GM10248 (cell line): ENCODE results near the gene TSPAN2.

Experiments
- CTCF ChIA-PET: fragments of 300-600 bp; sonication (Branson Sonifier 250); formaldehyde crosslinking; extraction: SDS; loops from one replicate; lab custom pipeline; 2021; ENCODE audit warnings: antibody characterized with exemption; lab: Yijun Ruan, JAX
- POLR2A ChIA-PET: fragments of 350-650 bp; sonication (Branson Sonifier 250); formaldehyde crosslinking; extraction: SDS; loops from one replicate; lab custom pipeline; 2020; ENCODE audit warnings: antibody characterized with exemption; lab: Yijun Ruan, JAX
- DNase-seq: peaks from one replicate; pipeline ENCODE4 v3.0.0; 2012; ENCODE audit errors: extremely low spot score
- CTCF ChIP-seq: IDR thresholded peaks from 2 replicates; pipeline ENCODE4 v1.5.1; 2012; ENCODE audit warnings: mild to moderate bottlenecking, low read depth; ENCODE audit errors: extremely low read depth, missing control alignments, control extremely low read depth

Gene TSPAN2

GRCh38 chr1:115068826-115069585 lies 20.3 kb downstream of the TSPAN2 start:
- TF ChIP-seq CTCF = no peak
- ChIA-PET POLR2A (no interaction called here), CTCF (no interaction called here)
- no peak for DNase-seq

- TF ChIP-seq CTCF = no peak
- CTCF ChIA-PET = interaction anchor here (1.0 to 2.3 kb wide), 4 partner anchors 10 to 45 kb away, joined by 4 to 8 read pairs (median 4); no protein-coding TSS in a partner anchor
- no peak for DNase-seq
- POLR2A ChIA-PET = no interaction called here
Observed at GRCh38 chr1:115067161-115067859, 22.0 kb downstream of the TSPAN2 start.

- TF ChIP-seq CTCF = no peak
- CTCF ChIA-PET = interaction anchor here (1.7 to 3.0 kb wide), 2 partner anchors 12 to 21 kb away, joined by 4 to 24 read pairs; no protein-coding TSS in a partner anchor
- POLR2A ChIA-PET = no interaction called here
- DNase-seq = no peak
Observed at GRCh38 chr1:115065021-115065420, 24.3 kb downstream of the TSPAN2 start.

- ChIA-PET CTCF (interaction anchor here (1.7 to 3.0 kb wide), 2 partner anchors 11 to 21 kb away, joined by 4 to 24 read pairs; no protein-coding TSS in a partner anchor), POLR2A (no interaction called here)
- DNase-seq = no peak
- no peak for TF ChIP-seq CTCF
Observed at GRCh38 chr1:115064461-115064860, 24.8 kb downstream of the TSPAN2 start.

- ChIA-PET POLR2A (no interaction called here), CTCF (interaction anchor here (3.0 kb wide), 1 partner anchor 10 kb away, joined by 24 read pairs; no protein-coding TSS in a partner anchor)
- TF ChIP-seq CTCF = no peak
- no peak for DNase-seq
Observed at GRCh38 chr1:115063228-115063901, 25.9 kb downstream of the TSPAN2 start.

GRCh38 chr1:115062542-115063004 lies 26.7 kb downstream of the TSPAN2 start:
- CTCF ChIA-PET = no interaction called here
- DNase-seq = no peak
- POLR2A ChIA-PET = no interaction called here
- no peak for TF ChIP-seq CTCF
